ENCODE measurements around the gene SESTD1. TPM values are rescaled to one million over a fixed set of nuclear protein-coding genes. Genes with fewer than 3 reads are reported as not detected.

The SESTD1 gene
- total RNA-seq, 2 experiments from 2014 or later = 9.4 to 9.6 TPM

- POLR2A ChIA-PET = no interaction called here
- DNase-seq = no peak
- H3K4me3 Mint-ChIP-seq = no peak overlapping the region
- H3K9me3 Mint-ChIP-seq (ENCODE audit: low read depth) = no peaks in the 10 kb centered on the region
- H3K27me3 Mint-ChIP-seq = no peaks in the 10 kb centered on the region
- H3K27ac Mint-ChIP-seq = no peak overlapping the region
- CTCF ChIA-PET = no interaction called here
- intact Hi-C loops (cut with DNase I, micrococcal nuclease) = no loop called here
- H3K4me1 Mint-ChIP-seq = peaks cover 2% of the 10 kb centered on the region
- ATAC-seq = no peak
- no peaks in the 10 kb centered on the region for H3K36me3 Mint-ChIP-seq (ENCODE audit: low read depth)
Observed at GRCh38 chr2:179177694-179178093, 86.9 kb downstream of the SESTD1 start.

- H3K9me3 Mint-ChIP-seq (ENCODE audit: low read depth) = no peaks in the 10 kb centered on the region
- H3K36me3 Mint-ChIP-seq (ENCODE audit: low read depth) = no peaks in the 10 kb centered on the region
- intact Hi-C loops (cut with DNase I, micrococcal nuclease) = no loop called here
- H3K4me3 Mint-ChIP-seq = no peak overlapping the region
- ChIA-PET CTCF (no interaction called here), POLR2A (no interaction called here)
- ATAC-seq (no peak), DNase-seq (no peak)
- H3K27me3 Mint-ChIP-seq = no peaks in the 10 kb centered on the region
- H3K4me1 Mint-ChIP-seq = no peaks in the 10 kb centered on the region
- no peak overlapping the region for H3K27ac Mint-ChIP-seq
Observed at GRCh38 chr2:179174240-179174639, 90.4 kb downstream of the SESTD1 start.

GRCh38 chr2:179172894-179173293 is 91.7 kb downstream of the SESTD1 start:
- DNase-seq = no peak
- H3K36me3 Mint-ChIP-seq (ENCODE audit: low read depth) = no peaks in the 10 kb centered on the region
- no peaks in the 10 kb centered on the region for H3K4me1 Mint-ChIP-seq
- H3K9me3 Mint-ChIP-seq (ENCODE audit: low read depth) = no peaks in the 10 kb centered on the region
- no peaks in the 10 kb centered on the region for H3K27me3 Mint-ChIP-seq
- no peak overlapping the region for H3K4me3 Mint-ChIP-seq
- ChIA-PET CTCF (no interaction called here), POLR2A (no interaction called here)
- intact Hi-C loops (cut with DNase I, micrococcal nuclease) = no loop called here
- no peak for ATAC-seq
- no peak overlapping the region for H3K27ac Mint-ChIP-seq

- no peaks in the 10 kb centered on the region for H3K4me1 Mint-ChIP-seq
- H3K27ac Mint-ChIP-seq = no peak overlapping the region
- CTCF ChIA-PET = interaction anchor here (0.9 kb wide), 1 partner anchor 126 kb away, joined by 3 read pairs; no protein-coding TSS in a partner anchor
- H3K36me3 Mint-ChIP-seq (ENCODE audit: low read depth) = no peaks in the 10 kb centered on the region
- H3K4me3 Mint-ChIP-seq = no peak overlapping the region
- no peaks in the 10 kb centered on the region for H3K27me3 Mint-ChIP-seq
- DNase-seq (no peak), ATAC-seq (no peak)
- H3K9me3 Mint-ChIP-seq (ENCODE audit: low read depth) = peaks cover 5% of the 10 kb centered on the region
- intact Hi-C loops (cut with DNase I, micrococcal nuclease) = no loop called here
- POLR2A ChIA-PET = no interaction called here
Observed at GRCh38 chr2:179171371-179171770, 93.3 kb downstream of the SESTD1 start.

- no peak for DNase-seq
- no peak for ATAC-seq
- no peak overlapping the region for H3K27ac Mint-ChIP-seq
- H3K27me3 Mint-ChIP-seq = no peaks in the 10 kb centered on the region
- H3K36me3 Mint-ChIP-seq (ENCODE audit: low read depth) = no peaks in the 10 kb centered on the region
- H3K4me1 Mint-ChIP-seq = no peaks in the 10 kb centered on the region
- peaks cover 5% of the 10 kb centered on the region for H3K9me3 Mint-ChIP-seq (ENCODE audit: low read depth)
- intact Hi-C loops (cut with DNase I, micrococcal nuclease) = no loop called here
- no peak overlapping the region for H3K4me3 Mint-ChIP-seq
- ChIA-PET POLR2A (no interaction called here), CTCF (interaction anchor here (0.9 kb wide), 1 partner anchor 127 kb away, joined by 3 read pairs; no protein-coding TSS in a partner anchor)
Observed at GRCh38 chr2:179170901-179171300, 93.7 kb downstream of the SESTD1 start.

- POLR2A ChIA-PET = no interaction called here
Observed at GRCh38 chr2:179165356-179166000, 99.2 kb downstream of the SESTD1 start.

GRCh38 chr2:179141206-179141605 is 123.4 kb downstream of the SESTD1 start:
- Mint-ChIP-seq H3K4me1 (no peaks in the 10 kb centered on the region), H3K27ac (no peak overlapping the region), H3K36me3 (ENCODE audit: low read depth) (no peaks in the 10 kb centered on the region), H3K27me3 (no peaks in the 10 kb centered on the region), H3K4me3 (no peak overlapping the region), H3K9me3 (ENCODE audit: low read depth) (no peaks in the 10 kb centered on the region)
- CTCF ChIA-PET = interaction anchor here (0.6 kb wide), 1 partner anchor 371 kb away, joined by 3 read pairs; no protein-coding TSS in a partner anchor
- intact Hi-C loops (cut with DNase I, micrococcal nuclease) = no loop called here
- POLR2A ChIA-PET = no interaction called here
- DNase-seq (no peak), ATAC-seq (no peak)

More at GRCh38 chr2:179165356-179166000, 99.2 kb downstream of the SESTD1 start:
- no peaks in the 10 kb centered on the region for H3K36me3 Mint-ChIP-seq (ENCODE audit: low read depth)
- ATAC-seq (no peak), DNase-seq (no peak)
- H3K4me1 Mint-ChIP-seq = no peaks in the 10 kb centered on the region
- H3K9me3 Mint-ChIP-seq (ENCODE audit: low read depth) = peaks cover 5% of the 10 kb centered on the region
- no peak overlapping the region for H3K4me3 Mint-ChIP-seq
- CTCF ChIA-PET = no interaction called here
- intact Hi-C loops (cut with DNase I, micrococcal nuclease) = no loop called here
- H3K27ac Mint-ChIP-seq = no peak overlapping the region
- no peaks in the 10 kb centered on the region for H3K27me3 Mint-ChIP-seq

GRCh38 chr2:179140571-179140970 is 124.1 kb downstream of the SESTD1 start:
- ChIA-PET CTCF (interaction anchor here (0.6 kb wide), 1 partner anchor 371 kb away, joined by 3 read pairs; no protein-coding TSS in a partner anchor), POLR2A (no interaction called here)
- intact Hi-C loops (cut with DNase I, micrococcal nuclease) = no loop called here
- no peaks in the 10 kb centered on the region for H3K36me3 Mint-ChIP-seq (ENCODE audit: low read depth)
- no peak overlapping the region for H3K4me3 Mint-ChIP-seq
- H3K4me1 Mint-ChIP-seq = no peaks in the 10 kb centered on the region
- no peaks in the 10 kb centered on the region for H3K9me3 Mint-ChIP-seq (ENCODE audit: low read depth)
- DNase-seq = peak; percentile 7
- no peaks in the 10 kb centered on the region for H3K27me3 Mint-ChIP-seq
- peak; percentile 22 for ATAC-seq
- no peak overlapping the region for H3K27ac Mint-ChIP-seq

GRCh38 chr2:179139506-179139905 is 125.1 kb downstream of the SESTD1 start:
- no peak overlapping the region for H3K4me3 Mint-ChIP-seq
- ChIA-PET CTCF (no interaction called here), POLR2A (interaction anchor here (0.7 kb wide), 1 partner anchor 34 kb away, joined by 4 read pairs; no protein-coding TSS in a partner anchor)
- intact Hi-C loops (cut with DNase I, micrococcal nuclease) = loop anchor here in 1 of 2 experiments (10.0 kb wide), 1 partner anchor 375 kb away; no protein-coding TSS in a partner anchor
- peak; percentile 49 for DNase-seq
- peak; percentile 90 for ATAC-seq
- no peaks in the 10 kb centered on the region for H3K36me3 Mint-ChIP-seq (ENCODE audit: low read depth)
- H3K9me3 Mint-ChIP-seq (ENCODE audit: low read depth) = no peaks in the 10 kb centered on the region
- H3K27ac Mint-ChIP-seq = no peak overlapping the region
- H3K4me1 Mint-ChIP-seq = no peaks in the 10 kb centered on the region
- H3K27me3 Mint-ChIP-seq = no peaks in the 10 kb centered on the region

GRCh38 chr2:179137200-179137759 is 127.4 kb downstream of the SESTD1 start:
- POLR2A ChIA-PET = no interaction called here
- Mint-ChIP-seq H3K36me3 (ENCODE audit: low read depth) (no peaks in the 10 kb centered on the region), H3K4me1 (no peaks in the 10 kb centered on the region), H3K9me3 (ENCODE audit: low read depth) (no peaks in the 10 kb centered on the region), H3K27me3 (no peaks in the 10 kb centered on the region), H3K4me3 (no peak overlapping the region), H3K27ac (no peak overlapping the region)
- intact Hi-C loops (cut with DNase I, micrococcal nuclease) = loop anchor here in 1 of 2 experiments (10.0 kb wide), 1 partner anchor 372 kb away; no protein-coding TSS in a partner anchor
- DNase-seq (no peak), ATAC-seq (no peak)
- CTCF ChIA-PET = interaction anchor here (0.6 to 1.4 kb wide), 2 partner anchors 8 to 99 kb away, joined by 3 to 4 read pairs; no protein-coding TSS in a partner anchor

- Mint-ChIP-seq H3K4me1 (no peaks in the 10 kb centered on the region), H3K4me3 (no peak overlapping the region), H3K27me3 (no peaks in the 10 kb centered on the region), H3K9me3 (ENCODE audit: low read depth) (no peaks in the 10 kb centered on the region), H3K36me3 (ENCODE audit: low read depth) (no peaks in the 10 kb centered on the region), H3K27ac (no peak overlapping the region)
- ChIA-PET CTCF (interaction anchor here (0.7 to 0.9 kb wide), 2 partner anchors 236 to 370 kb away, joined by 3 read pairs; no protein-coding TSS in a partner anchor), POLR2A (no interaction called here)
- DNase-seq (no peak), ATAC-seq (no peak)
- intact Hi-C loops (cut with DNase I, micrococcal nuclease) = loop anchor here (5.0 to 10.0 kb wide), 2 partner anchors 171 to 368 kb away; no protein-coding TSS in a partner anchor
Observed at GRCh38 chr2:179133016-179133415, 131.6 kb downstream of the SESTD1 start.

GRCh38 chr2:179132076-179132475 is 132.6 kb downstream of the SESTD1 start:
- ATAC-seq (no peak), DNase-seq (no peak)
- Mint-ChIP-seq H3K36me3 (ENCODE audit: low read depth) (no peaks in the 10 kb centered on the region), H3K9me3 (ENCODE audit: low read depth) (no peaks in the 10 kb centered on the region), H3K4me3 (no peak overlapping the region), H3K27me3 (no peaks in the 10 kb centered on the region), H3K27ac (no peak overlapping the region), H3K4me1 (no peaks in the 10 kb centered on the region)
- POLR2A ChIA-PET = no interaction called here
- CTCF ChIA-PET = interaction anchor here (0.6 kb wide), 1 partner anchor 241 kb away, joined by 3 read pairs; no protein-coding TSS in a partner anchor
- intact Hi-C loops (cut with DNase I, micrococcal nuclease) = loop anchor here (5.0 to 10.0 kb wide), 2 partner anchors 170 to 367 kb away; no protein-coding TSS in a partner anchor
